IMR-90 (cell line): Measurements from ENCODE around the gene BATF. TPM values are rescaled to one million over a fixed set of nuclear protein-coding genes. Genes with fewer than 3 reads are reported as not detected.

ENCODE experiments used
- ATAC-seq: fragments of 200-7000 bp; cut with Tn5 transposase; 2 replicates; pipeline ENCODE4 v1.9.1; 2020; ENCODE audit warnings: low read depth, mild to moderate bottlenecking, moderate library complexity
- BruUV-seq: library from RNA; stranded (reverse); fragments of 400-500 nt; replicated peaks from 2 replicates; lab custom pipeline; 2021; lab: Mats Ljungman, UMichigan
- CTCF ChIA-PET: fragments of 300-600 bp; formaldehyde crosslinking; extraction: SDS; loops from one replicate; lab custom pipeline; 2021; ENCODE audit warnings: antibody characterized with exemption; lab: Yijun Ruan, JAX
- POLR2A ChIA-PET: fragments of 300-600 bp; sonication (Branson Sonifier 250); formaldehyde crosslinking; loops from one replicate; lab custom pipeline; 2022; ENCODE audit warnings: antibody characterized with exemption; ENCODE audit not compliant: unreplicated experiment; lab: Charles Lee
- DNase-seq: peaks from one replicate; pipeline ENCODE4 v3.0.0; 2013
- H2AFZ ChIP-seq: replicated peaks from 2 replicates; pipeline ENCODE3; 2013; ENCODE audit warnings: low read length, mild to moderate bottlenecking; ENCODE audit not compliant: poor library complexity
- H2AK5ac ChIP-seq: 2 replicates; pipeline ENCODE4 v1.6.1; 2013; ENCODE audit warnings: low read depth, low read length, inconsistent platforms
- H2AK9ac ChIP-seq: replicated peaks from 2 replicates; pipeline ENCODE3; 2013; ENCODE audit warnings: mild to moderate bottlenecking, low read depth, low read length, moderate library complexity; ENCODE audit not compliant: poor library complexity
- H2BK120ac ChIP-seq: 2 replicates; pipeline ENCODE4 v1.6.1; 2013; ENCODE audit warnings: low read depth, low read length, inconsistent platforms
- H2BK15ac ChIP-seq: 3 replicates; pipeline ENCODE4 v1.6.1; 2013; ENCODE audit warnings: low read depth, low read length, inconsistent platforms
- H2BK20ac ChIP-seq: 2 replicates; pipeline ENCODE4 v1.6.1; 2013; ENCODE audit warnings: low read depth, mild to moderate bottlenecking, inconsistent platforms, low read length, moderate library complexity
- H2BK5ac ChIP-seq: 2 replicates; pipeline ENCODE4 v1.6.1; 2013; ENCODE audit warnings: mild to moderate bottlenecking, low read depth, low read length, inconsistent platforms; ENCODE audit not compliant: poor library complexity, severe bottlenecking
- H3K14ac ChIP-seq: replicated peaks from 2 replicates; pipeline ENCODE4 v1.6.1; 2013; ENCODE audit warnings: low read depth, low read length, inconsistent platforms
- H3K18ac ChIP-seq: 2 replicates; pipeline ENCODE4 v1.6.1; 2013; ENCODE audit warnings: low read depth, low read length, control low read depth
- H3K23ac ChIP-seq: 2 replicates; pipeline ENCODE4 v1.6.1; 2013; ENCODE audit warnings: low read depth, low read length, inconsistent platforms
- H3K27ac ChIP-seq: 2 replicates; pipeline ENCODE4 v1.5.1; 2013; ENCODE audit warnings: mild to moderate bottlenecking, control low read depth, low read length; ENCODE audit not compliant: insufficient read depth
- H3K27me3 ChIP-seq: 2 replicates; pipeline ENCODE4 v1.6.1; 2013; ENCODE audit warnings: low read length; ENCODE audit not compliant: control insufficient read depth, insufficient read depth
- H3K36me3 ChIP-seq: 2 replicates; pipeline ENCODE4 v1.6.1; 2013; ENCODE audit warnings: low read length, mixed read lengths; ENCODE audit not compliant: control insufficient read depth, insufficient read depth
- H3K4ac ChIP-seq: 2 replicates; pipeline ENCODE4 v1.6.1; 2013; ENCODE audit warnings: low read depth, low read length, inconsistent platforms
- H3K4me1 ChIP-seq: 2 replicates; pipeline ENCODE4 v1.6.1; 2013; ENCODE audit warnings: low read length, mixed read lengths; ENCODE audit not compliant: control insufficient read depth, insufficient read depth
- H3K4me2 ChIP-seq: 2 replicates; pipeline ENCODE4 v1.6.1; 2013; ENCODE audit warnings: low read depth, mild to moderate bottlenecking, control low read depth, low read length, moderate library complexity
- H3K4me3 ChIP-seq: 2 replicates; pipeline ENCODE4 v1.5.1; 2013; ENCODE audit warnings: low read depth, mild to moderate bottlenecking, control low read depth, low read length, moderate library complexity; ENCODE audit not compliant: insufficient read depth
- H3K56ac ChIP-seq: 2 replicates; pipeline ENCODE4 v1.6.1; 2013; ENCODE audit warnings: low read length, inconsistent platforms; ENCODE audit not compliant: insufficient read depth; ENCODE audit errors: extremely low read depth
- H3K79me1 ChIP-seq, 2 experiments: 2 replicates each; pipeline ENCODE4 v1.6.1; 2013; ENCODE audit warnings: low read length in 2 of 2, inconsistent platforms in 1 of 2, low read depth in 1 of 2
- H3K9ac ChIP-seq: 2 replicates; pipeline ENCODE4 v1.6.1; 2013; ENCODE audit warnings: low read depth, low read length, control low read depth
- H3K9me1 ChIP-seq: 2 replicates; pipeline ENCODE4 v1.6.1; 2013; ENCODE audit warnings: low read length, inconsistent platforms; ENCODE audit not compliant: insufficient read depth
- H3K9me3 ChIP-seq: 2 replicates; pipeline ENCODE4 v1.6.1; 2013; ENCODE audit warnings: low read length; ENCODE audit not compliant: control insufficient read depth, insufficient read depth
- H4K20me1 ChIP-seq: 2 replicates; pipeline ENCODE4 v1.6.1; 2013; ENCODE audit warnings: low read length, inconsistent platforms; ENCODE audit not compliant: insufficient read depth
- H4K5ac ChIP-seq: 2 replicates; pipeline ENCODE4 v1.6.1; 2013; ENCODE audit warnings: mild to moderate bottlenecking, low read depth, low read length, control low read depth
- H4K8ac ChIP-seq, 2 experiments: 2 replicates each; pipeline ENCODE4 v1.6.1; 2013; ENCODE audit warnings: low read depth in 2 of 2, low read length in 2 of 2, control low read depth in 1 of 2, inconsistent platforms in 1 of 2
- H4K91ac ChIP-seq: 2 replicates; pipeline ENCODE4 v1.6.1; 2013; ENCODE audit warnings: low read depth, low read length, inconsistent platforms; ENCODE audit not compliant: insufficient read depth
- BHLHE40 ChIP-seq: fragments of 150-350 bp; IDR thresholded peaks from 2 replicates; pipeline ENCODE4 v1.6.1; 2016; ENCODE audit warnings: mild to moderate bottlenecking, low read depth, low read length
- CHD1 ChIP-seq: IDR thresholded peaks from 2 replicates; pipeline ENCODE4 v1.6.1; 2012; ENCODE audit warnings: low read depth, low read length, improper control_type of control experiment
- CTCF ChIP-seq: conservative IDR thresholded peaks from 2 replicates; pipeline ENCODE4 v1.5.1; 2012; ENCODE audit warnings: mild to moderate bottlenecking, low read depth, low read length, improper control_type of control experiment
- ELK1 ChIP-seq: fragments of 150-350 bp; IDR thresholded peaks from 2 replicates; pipeline ENCODE4 v1.6.1; 2016; ENCODE audit warnings: low read depth, mild to moderate bottlenecking, low read length, moderate library complexity, borderline replicate concordance
- FOS ChIP-seq: fragments of 150-350 bp; IDR thresholded peaks from 2 replicates; pipeline ENCODE4 v1.6.1; 2016; ENCODE audit warnings: low read depth, low read length
- MAFK ChIP-seq: IDR thresholded peaks from 2 replicates; pipeline ENCODE4 v1.6.1; 2012; ENCODE audit warnings: low read depth, low read length, improper control_type of control experiment
- MAZ ChIP-seq: IDR thresholded peaks from 2 replicates; pipeline ENCODE4 v1.6.1; 2012; ENCODE audit warnings: low read depth, mild to moderate bottlenecking, low read length, improper control_type of control experiment, moderate library complexity, borderline replicate concordance
- NFE2L2 ChIP-seq: fragments of 150-350 bp; IDR thresholded peaks from 2 replicates; pipeline ENCODE4 v1.6.1; 2016; ENCODE audit warnings: low read depth, mild to moderate bottlenecking, low read length
- POLR2A ChIP-seq: IDR thresholded peaks from 2 replicates; pipeline ENCODE4 v1.6.1; 2012; ENCODE audit warnings: mild to moderate bottlenecking, low read depth, low read length
- RAD21 ChIP-seq: IDR thresholded peaks from 2 replicates; pipeline ENCODE4 v1.6.1; 2012; ENCODE audit warnings: low read length, improper control_type of control experiment
- RCOR1 ChIP-seq: IDR thresholded peaks from 2 replicates; pipeline ENCODE4 v1.6.1; 2012; ENCODE audit warnings: mild to moderate bottlenecking, low read length, improper control_type of control experiment; ENCODE audit not compliant: insufficient replicate concordance
- RFX5 ChIP-seq: IDR thresholded peaks from 2 replicates; pipeline ENCODE4 v1.8.0; 2012; ENCODE audit warnings: low read depth, mild to moderate bottlenecking, low read length, moderate library complexity
- SMC3 ChIP-seq: fragments of 150-350 bp; IDR thresholded peaks from 2 replicates; pipeline ENCODE4 v1.6.1; 2016; ENCODE audit warnings: low read depth, mild to moderate bottlenecking, antibody characterized with exemption, low read length, moderate library complexity
- WGBS, 2 experiments: methylation state at CpG; one replicate each; pipeline versions ENCODE4 v1.1.5 to v1.1.7; 2013; ENCODE audit warnings: missing lambda C conversion rate in 2 of 2; ENCODE audit not compliant: insufficient read length in 1 of 2; ENCODE audit errors: extremely low coverage in 2 of 2; 5-methylcytosine and 5-hydroxymethylcytosine counted together
- dilution Hi-C: fragments of 300-500 bp; cut with HindIII; formaldehyde crosslinking; loops from one replicate; pipeline ENCODE4 v1.14.3; 2018; ENCODE audit warnings: low sequenced_read_pairs; ENCODE audit not compliant: unreplicated experiment
- in situ Hi-C: fragments of 300-500 bp; cut with MboI; formaldehyde crosslinking; loops from 3 replicates; pipeline ENCODE4 v1.14.3; 2019; ENCODE audit warnings: low sequenced_read_pairs, inconsistent platforms, mixed read lengths
- intact Hi-C: fragments of 100-400 bp; cut with micrococcal nuclease; formaldehyde crosslinking; loops from 2 replicates; pipeline ENCODE4 v1.10.0; 2022
- polyA plus RNA-seq, 3 experiments: library from polyadenylated mRNA; depleted of rRNA; stranded (reverse); fragments of >200 nt; gene quantifications; 2 replicates each; pipeline ENCODE4 v1.2.3, GENCODE V29; 2012; ENCODE audit warnings: low replicate concordance in 1 of 3
- total RNA-seq: library from RNA; depleted of rRNA; stranded (reverse); fragments of >200 nt; gene quantifications from 2 replicates; pipeline ENCODE4 v1.2.3, GENCODE V29; 2012
- TF ChIP-seq, protein P1 (sequence below): fragments of 150-350 bp; IDR thresholded peaks from 2 replicates; pipeline ENCODE4 v1.6.1; 2017; ENCODE audit warnings: mild to moderate bottlenecking, antibody characterized with exemption, low read length, low read depth

The BATF gene
- total and polyA plus RNA-seq, 2 of the 4 experiments (the other 2 are of a cell fraction) = not detected

DNA sequence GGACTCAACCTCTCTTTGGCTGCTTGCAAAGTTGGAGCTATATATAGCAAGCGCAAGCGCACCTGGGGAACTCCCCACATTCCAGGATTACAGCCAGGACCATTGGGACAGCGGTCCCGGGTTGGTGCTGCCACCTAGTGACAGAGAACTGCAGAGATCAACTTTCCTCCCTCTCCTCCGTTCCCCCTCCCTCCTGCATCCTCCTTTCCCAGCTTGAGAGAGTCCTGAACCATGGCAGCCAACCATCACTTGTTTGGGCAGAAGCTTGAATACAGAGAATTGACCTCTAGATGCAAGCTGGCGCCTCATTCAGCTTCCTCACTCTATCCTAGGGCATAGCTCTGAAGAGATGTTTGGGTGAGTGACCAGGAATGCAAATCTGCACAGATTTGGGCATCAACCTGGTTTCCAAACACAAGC, 38.8 kb downstream of the BATF start:
- Histone ChIP-seq H2AK9ac (no peak overlapping the region), H3K4me2 (no peak overlapping the region), H3K9me3 (peaks cover 8% of the 10 kb centered on the region), H3K9me1 (no peaks in the 10 kb centered on the region), H3K79me1 (no peaks in the 10 kb centered on the region), H4K8ac (no peak overlapping the region), H3K4me3 (no peak overlapping the region), H2BK120ac (no peak overlapping the region), H2BK20ac (no peak overlapping the region), H3K9ac (no peak overlapping the region), H2BK5ac (no peak overlapping the region), H4K5ac (no peak overlapping the region), H2AFZ (peak overlapping the region; percentile 16), H3K4ac (no peak overlapping the region), H3K14ac (no peak overlapping the region), H4K20me1 (no peaks in the 10 kb centered on the region), H3K18ac (no peak overlapping the region), H3K36me3 (no peaks in the 10 kb centered on the region), H3K27ac (no peak overlapping the region), H3K4me1 (no peaks in the 10 kb centered on the region; the same call in 1 of the 2 replicates), H3K56ac (no peak overlapping the region), H4K91ac (no peak overlapping the region), H2AK5ac (no peak overlapping the region), H2BK15ac (no peak overlapping the region), H3K27me3 (peaks cover 26% of the 10 kb centered on the region), H3K23ac (no peak overlapping the region)
- dilution Hi-C loops (no loop called here), intact Hi-C loops (loop anchor here (1.0 to 5.0 kb wide), 3 partner anchors 73 to 419 kb away; no protein-coding TSS in a partner anchor), in situ Hi-C loops (no loop called here)
- POLR2A ChIA-PET = no interaction called here
- 40% methylated on average over 1 of the region's 6 CpGs; no CpG with 5 or more reads in 1 of the 2 experiments for WGBS, 2 experiments
- ATAC-seq (peak; percentile 95), DNase-seq (peak; percentile 67)
- no TSS peak for BruUV-seq
- CTCF ChIA-PET = interaction anchor here (0.6 to 1.5 kb wide), 11 partner anchors 10 to 257 kb away, joined by 3 to 7 read pairs (median 4); no protein-coding TSS in a partner anchor
- TF ChIP-seq RAD21 (peak; percentile 78), FOS (no peak), POLR2A (0 out of 2 replicates have a peak, but pooled peaks have one; percentile 20), NFE2L2 (no peak), SMC3 (peak; percentile 68), ELK1 (no peak), MAZ (peak; percentile 94), CHD1 (no peak), MAFK (no peak), RCOR1 (no peak), RFX5 (no peak), CTCF (peak; percentile 84), BHLHE40 (no peak)
- TF ChIP-seq, protein P1, sequence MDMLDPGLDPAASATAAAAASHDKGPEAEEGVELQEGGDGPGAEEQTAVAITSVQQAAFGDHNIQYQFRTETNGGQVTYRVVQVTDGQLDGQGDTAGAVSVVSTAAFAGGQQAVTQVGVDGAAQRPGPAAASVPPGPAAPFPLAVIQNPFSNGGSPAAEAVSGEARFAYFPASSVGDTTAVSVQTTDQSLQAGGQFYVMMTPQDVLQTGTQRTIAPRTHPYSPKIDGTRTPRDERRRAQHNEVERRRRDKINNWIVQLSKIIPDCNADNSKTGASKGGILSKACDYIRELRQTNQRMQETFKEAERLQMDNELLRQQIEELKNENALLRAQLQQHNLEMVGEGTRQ = no peak
